SK-N-SH treated with all-trans-retinoic acid at 6 μM for 48 hours (cell line): ENCODE results near the gene GNB4.

ENCODE experiments used
- ATAC-seq: fragments of 200-7000 bp; cut with Tn5 transposase; 3 replicates; pipeline ENCODE4 v1.9.1; 2020; ENCODE audit warnings: mild to moderate bottlenecking, moderate library complexity
- BACH2 ChIP-seq: fragments of 250-450 bp; sonication (Bioruptor Pico); IDR thresholded peaks from 2 replicates; pipeline ENCODE4 v1.9.0; 2021; ENCODE audit warnings: mild to moderate bottlenecking, borderline replicate concordance
- CSDC2 ChIP-seq: fragments of 250-450 bp; sonication (Bioruptor Pico); IDR thresholded peaks from 2 replicates; pipeline ENCODE4 v1.5.0; 2020; ENCODE audit warnings: mild to moderate bottlenecking, moderate library complexity
- ESRRG ChIP-seq: fragments of 250-450 bp; sonication (Bioruptor Pico); IDR thresholded peaks from 2 replicates; pipeline ENCODE4 v1.6.1; 2021; ENCODE audit warnings: mild to moderate bottlenecking
- GLIS3 ChIP-seq: fragments of 250-450 bp; sonication (Bioruptor Pico); IDR thresholded peaks from 2 replicates; pipeline ENCODE4 v1.5.0; 2020; ENCODE audit warnings: mild to moderate bottlenecking, moderate library complexity
- ISL1 ChIP-seq: fragments of 250-450 bp; sonication (Bioruptor Pico); IDR thresholded peaks from 2 replicates; pipeline ENCODE4 v2.1.2; 2022; ENCODE audit warnings: mild to moderate bottlenecking, moderate library complexity
- OSR1 ChIP-seq: fragments of 250-450 bp; sonication (Bioruptor Pico); IDR thresholded peaks from 2 replicates; pipeline ENCODE4 v1.8.0; 2022; ENCODE audit warnings: moderate library complexity, mild to moderate bottlenecking, inconsistent platforms
- PPARA ChIP-seq: fragments of 250-450 bp; sonication (Bioruptor Pico); IDR thresholded peaks from 2 replicates; pipeline ENCODE4 v1.5.0; 2020; ENCODE audit warnings: mild to moderate bottlenecking, borderline replicate concordance
- RARB ChIP-seq: fragments of 250-450 bp; sonication (Bioruptor Pico); IDR thresholded peaks from 2 replicates; pipeline ENCODE4 v1.8.0; 2021; ENCODE audit warnings: mild to moderate bottlenecking, moderate library complexity
- SNAI2 ChIP-seq: fragments of 250-450 bp; sonication (Bioruptor Pico); IDR thresholded peaks from 2 replicates; pipeline ENCODE4 v1.5.0; 2020; ENCODE audit warnings: mild to moderate bottlenecking, moderate library complexity
- TCF4 ChIP-seq: fragments of 250-450 bp; sonication (Bioruptor Pico); IDR thresholded peaks from 2 replicates; pipeline ENCODE4 v1.8.0; 2021; ENCODE audit warnings: mild to moderate bottlenecking, moderate library complexity, borderline replicate concordance
- ZC3H10 ChIP-seq: fragments of 250-450 bp; sonication (Bioruptor Pico); IDR thresholded peaks from 2 replicates; pipeline ENCODE4 v1.5.1; 2021; ENCODE audit warnings: mild to moderate bottlenecking, moderate library complexity
- ZFP3 ChIP-seq: fragments of 250-450 bp; sonication (Bioruptor Pico); IDR thresholded peaks from 2 replicates; pipeline ENCODE4 v1.5.0; 2020; ENCODE audit warnings: mild to moderate bottlenecking, moderate library complexity
- ZFP30 ChIP-seq: fragments of 450-650 bp; formaldehyde crosslinking; IDR thresholded peaks from 2 replicates; pipeline ENCODE4 v1.5.0; 2022; ENCODE audit warnings: mild to moderate bottlenecking, moderate library complexity
- ZNF565 ChIP-seq: fragments of 450-650 bp; formaldehyde crosslinking; conservative IDR thresholded peaks from 2 replicates; pipeline ENCODE4 v1.5.0; 2020; ENCODE audit warnings: low read depth, mild to moderate bottlenecking, moderate library complexity
- ZNF70 ChIP-seq: fragments of 450-650 bp; formaldehyde crosslinking; IDR thresholded peaks from 2 replicates; pipeline ENCODE4 v1.5.0; 2020; ENCODE audit warnings: mild to moderate bottlenecking, moderate library complexity
- ZNF8 ChIP-seq: fragments of 450-650 bp; formaldehyde crosslinking; IDR thresholded peaks from 2 replicates; pipeline ENCODE4 v1.5.0; 2020; ENCODE audit warnings: mild to moderate bottlenecking, moderate library complexity
- TF ChIP-seq, protein P1 (sequence below): fragments of 250-450 bp; sonication (Bioruptor Pico); IDR thresholded peaks from 2 replicates; pipeline ENCODE4 v1.5.1; 2021; ENCODE audit warnings: mild to moderate bottlenecking, moderate library complexity
- TF ChIP-seq, protein P2 (sequence below): fragments of 250-450 bp; sonication (Bioruptor Pico); IDR thresholded peaks from 2 replicates; pipeline ENCODE4 v1.5.1; 2020; ENCODE audit warnings: low read depth, mild to moderate bottlenecking, moderate library complexity
- TF ChIP-seq, protein P3 (sequence below): fragments of 250-450 bp; sonication (Bioruptor Pico); IDR thresholded peaks from 2 replicates; pipeline ENCODE4 v1.8.0; 2021; ENCODE audit warnings: low read depth, mild to moderate bottlenecking, moderate library complexity, borderline replicate concordance
- TF ChIP-seq, protein P4 (sequence below): fragments of 250-450 bp; sonication (Bioruptor Pico); IDR thresholded peaks from 2 replicates; pipeline ENCODE4 v1.8.0; 2020; ENCODE audit warnings: mild to moderate bottlenecking, moderate library complexity, borderline replicate concordance
- TF ChIP-seq, protein P5 (sequence below): fragments of 250-450 bp; sonication (Bioruptor Pico); IDR thresholded peaks from 2 replicates; pipeline ENCODE4 v1.5.0; 2020; ENCODE audit warnings: mild to moderate bottlenecking, moderate library complexity

GNB4 gene

DNA sequence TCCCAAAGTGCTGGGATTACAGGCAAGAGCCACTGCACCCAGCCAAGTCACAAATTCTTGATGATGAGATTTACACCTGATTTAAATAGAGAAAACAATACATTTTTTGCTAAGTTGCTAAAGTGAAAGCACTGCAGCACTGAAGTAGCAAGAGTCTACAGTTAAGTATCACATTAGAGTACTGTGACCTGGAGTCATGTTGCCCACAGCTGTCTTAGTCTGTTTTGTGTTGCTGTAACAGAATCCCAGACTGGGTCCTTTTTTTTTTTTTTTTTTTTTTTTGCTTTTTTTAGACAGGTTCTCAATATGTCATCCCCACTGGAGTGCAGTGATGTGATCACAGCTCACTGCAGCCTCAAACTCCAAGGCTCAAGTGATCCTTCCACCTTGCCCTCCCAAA, 23.2 kb upstream of the GNB4 start (continued):
- TF ChIP-seq, protein P1, sequence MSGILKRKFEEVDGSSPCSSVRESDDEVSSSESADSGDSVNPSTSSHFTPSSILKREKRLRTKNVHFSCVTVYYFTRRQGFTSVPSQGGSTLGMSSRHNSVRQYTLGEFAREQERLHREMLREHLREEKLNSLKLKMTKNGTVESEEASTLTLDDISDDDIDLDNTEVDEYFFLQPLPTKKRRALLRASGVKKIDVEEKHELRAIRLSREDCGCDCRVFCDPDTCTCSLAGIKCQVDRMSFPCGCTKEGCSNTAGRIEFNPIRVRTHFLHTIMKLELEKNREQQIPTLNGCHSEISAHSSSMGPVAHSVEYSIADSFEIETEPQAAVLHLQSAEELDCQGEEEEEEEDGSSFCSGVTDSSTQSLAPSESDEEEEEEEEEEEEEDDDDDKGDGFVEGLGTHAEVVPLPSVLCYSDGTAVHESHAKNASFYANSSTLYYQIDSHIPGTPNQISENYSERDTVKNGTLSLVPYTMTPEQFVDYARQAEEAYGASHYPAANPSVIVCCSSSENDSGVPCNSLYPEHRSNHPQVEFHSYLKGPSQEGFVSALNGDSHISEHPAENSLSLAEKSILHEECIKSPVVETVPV (CRISPR knock-in tag), result no peak
- TF ChIP-seq, all 23 proteins: peak for 0

DNA sequence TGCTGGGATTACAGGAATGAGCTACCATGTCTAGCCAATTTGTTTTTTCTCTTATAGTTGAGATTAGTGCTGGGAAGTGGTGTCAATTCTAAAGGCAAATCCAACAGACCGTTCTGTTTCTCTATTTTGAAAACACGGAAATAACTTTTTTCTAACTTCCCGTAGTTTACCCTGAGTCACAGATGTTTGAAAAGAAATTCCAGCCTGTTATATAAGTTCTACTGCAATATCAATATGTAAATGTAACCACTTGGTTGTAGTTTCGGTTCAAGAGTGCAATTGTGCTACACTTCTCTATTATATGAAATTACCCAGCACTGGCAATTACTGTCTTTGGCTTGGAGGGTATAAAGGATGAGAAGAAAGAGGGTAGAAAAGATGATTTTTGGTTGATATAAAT, 22.3 kb upstream of the GNB4 start:
- no peak for TF ChIP-seq GLIS3
- TF ChIP-seq ZNF70 (CRISPR knock-in tag), result no peak
- no peak for TF ChIP-seq BACH2 (CRISPR knock-in tag)
- TF ChIP-seq, protein P1 (CRISPR knock-in tag), result no peak
- no peak for TF ChIP-seq ESRRG (CRISPR knock-in tag)
- TF ChIP-seq TCF4 (CRISPR knock-in tag), result no peak
- TF ChIP-seq ZFP30 (CRISPR knock-in tag), result no peak
- no peak for TF ChIP-seq OSR1 (CRISPR knock-in tag)
- TF ChIP-seq, protein P2, sequence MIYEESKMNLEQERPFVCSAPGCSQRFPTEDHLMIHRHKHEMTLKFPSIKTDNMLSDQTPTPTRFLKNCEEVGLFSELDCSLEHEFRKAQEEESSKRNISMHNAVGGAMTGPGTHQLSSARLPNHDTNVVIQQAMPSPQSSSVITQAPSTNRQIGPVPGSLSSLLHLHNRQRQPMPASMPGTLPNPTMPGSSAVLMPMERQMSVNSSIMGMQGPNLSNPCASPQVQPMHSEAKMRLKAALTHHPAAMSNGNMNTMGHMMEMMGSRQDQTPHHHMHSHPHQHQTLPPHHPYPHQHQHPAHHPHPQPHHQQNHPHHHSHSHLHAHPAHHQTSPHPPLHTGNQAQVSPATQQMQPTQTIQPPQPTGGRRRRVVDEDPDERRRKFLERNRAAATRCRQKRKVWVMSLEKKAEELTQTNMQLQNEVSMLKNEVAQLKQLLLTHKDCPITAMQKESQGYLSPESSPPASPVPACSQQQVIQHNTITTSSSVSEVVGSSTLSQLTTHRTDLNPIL (CRISPR knock-in tag), result no peak
- no peak for TF ChIP-seq ZNF565
- TF ChIP-seq, protein P3, sequence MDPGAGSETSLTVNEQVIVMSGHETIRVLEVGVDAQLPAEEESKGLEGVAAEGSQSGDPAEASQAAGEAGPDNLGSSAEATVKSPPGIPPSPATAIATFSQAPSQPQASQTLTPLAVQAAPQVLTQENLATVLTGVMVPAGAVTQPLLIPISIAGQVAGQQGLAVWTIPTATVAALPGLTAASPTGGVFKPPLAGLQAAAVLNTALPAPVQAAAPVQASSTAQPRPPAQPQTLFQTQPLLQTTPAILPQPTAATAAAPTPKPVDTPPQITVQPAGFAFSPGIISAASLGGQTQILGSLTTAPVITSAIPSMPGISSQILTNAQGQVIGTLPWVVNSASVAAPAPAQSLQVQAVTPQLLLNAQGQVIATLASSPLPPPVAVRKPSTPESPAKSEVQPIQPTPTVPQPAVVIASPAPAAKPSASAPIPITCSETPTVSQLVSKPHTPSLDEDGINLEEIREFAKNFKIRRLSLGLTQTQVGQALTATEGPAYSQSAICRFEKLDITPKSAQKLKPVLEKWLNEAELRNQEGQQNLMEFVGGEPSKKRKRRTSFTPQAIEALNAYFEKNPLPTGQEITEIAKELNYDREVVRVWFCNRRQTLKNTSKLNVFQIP (CRISPR knock-in tag), result no peak
- TF ChIP-seq ZFP3 (CRISPR knock-in tag), result no peak
- no peak for TF ChIP-seq ZNF8 (CRISPR knock-in tag)
- no peak for TF ChIP-seq ISL1 (CRISPR knock-in tag)
- no peak for TF ChIP-seq RARB
- no peak for TF ChIP-seq SNAI2 (CRISPR knock-in tag)
- TF ChIP-seq ZC3H10 (CRISPR knock-in tag), result no peak
- TF ChIP-seq, protein P4, sequence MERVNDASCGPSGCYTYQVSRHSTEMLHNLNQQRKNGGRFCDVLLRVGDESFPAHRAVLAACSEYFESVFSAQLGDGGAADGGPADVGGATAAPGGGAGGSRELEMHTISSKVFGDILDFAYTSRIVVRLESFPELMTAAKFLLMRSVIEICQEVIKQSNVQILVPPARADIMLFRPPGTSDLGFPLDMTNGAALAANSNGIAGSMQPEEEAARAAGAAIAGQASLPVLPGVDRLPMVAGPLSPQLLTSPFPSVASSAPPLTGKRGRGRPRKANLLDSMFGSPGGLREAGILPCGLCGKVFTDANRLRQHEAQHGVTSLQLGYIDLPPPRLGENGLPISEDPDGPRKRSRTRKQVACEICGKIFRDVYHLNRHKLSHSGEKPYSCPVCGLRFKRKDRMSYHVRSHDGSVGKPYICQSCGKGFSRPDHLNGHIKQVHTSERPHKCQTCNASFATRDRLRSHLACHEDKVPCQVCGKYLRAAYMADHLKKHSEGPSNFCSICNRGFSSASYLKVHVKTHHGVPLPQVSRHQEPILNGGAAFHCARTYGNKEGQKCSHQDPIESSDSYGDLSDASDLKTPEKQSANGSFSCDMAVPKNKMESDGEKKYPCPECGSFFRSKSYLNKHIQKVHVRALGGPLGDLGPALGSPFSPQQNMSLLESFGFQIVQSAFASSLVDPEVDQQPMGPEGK (CRISPR knock-in tag), result no peak
- no peak for TF ChIP-seq PPARA (CRISPR knock-in tag)
- ATAC-seq, result no peak

DNA sequence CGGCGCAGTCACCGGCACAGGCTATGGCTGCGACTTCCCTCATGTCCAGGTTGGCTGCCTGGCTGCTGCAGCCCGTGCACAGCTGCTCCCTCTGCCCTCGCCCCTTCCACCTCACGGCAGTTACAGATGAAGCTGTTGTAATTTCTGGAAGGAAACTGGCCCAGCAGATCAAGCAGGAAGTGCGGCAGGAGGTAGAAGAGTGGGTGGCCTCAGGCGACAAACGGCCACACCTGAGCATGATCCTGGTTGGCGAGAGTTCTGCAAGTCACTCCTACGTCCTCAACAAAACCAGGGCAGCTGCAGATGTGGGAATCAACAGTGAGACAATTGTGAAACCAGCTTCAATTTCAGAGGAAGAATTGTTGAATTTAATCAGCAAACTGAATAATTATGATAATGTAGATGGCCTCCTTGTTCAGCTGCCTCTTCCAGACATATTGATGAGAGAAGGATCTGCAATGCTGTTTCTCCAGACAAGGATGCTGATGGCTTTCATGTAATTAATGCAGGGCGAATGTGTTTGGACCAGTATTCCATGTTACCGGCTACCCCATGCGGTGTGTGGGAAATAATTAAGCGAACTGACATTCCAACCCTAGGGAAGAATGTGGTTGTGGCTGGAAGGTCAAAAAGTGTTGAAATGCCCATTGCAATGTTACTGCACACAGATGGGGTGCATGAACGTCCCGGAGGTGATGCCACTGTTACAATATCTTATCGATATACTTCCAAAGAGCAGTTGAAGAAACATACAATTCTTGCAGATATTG, 13.2 kb upstream of the GNB4 start:
- ATAC-seq, result no peak
- TF ChIP-seq GLIS3 (no peak), ESRRG (CRISPR knock-in tag) (no peak), CSDC2 (CRISPR knock-in tag) (no peak), ZNF565 (no peak), ZNF8 (CRISPR knock-in tag) (no peak), ZFP30 (CRISPR knock-in tag) (no peak), BACH2 (CRISPR knock-in tag) (no peak), ISL1 (CRISPR knock-in tag) (no peak), OSR1 (CRISPR knock-in tag) (no peak), PPARA (CRISPR knock-in tag) (no peak), ZFP3 (CRISPR knock-in tag) (no peak), TCF4 (CRISPR knock-in tag) (no peak), SNAI2 (CRISPR knock-in tag) (no peak)
- TF ChIP-seq, protein P4 (CRISPR knock-in tag), result no peak
- TF ChIP-seq, protein P5, sequence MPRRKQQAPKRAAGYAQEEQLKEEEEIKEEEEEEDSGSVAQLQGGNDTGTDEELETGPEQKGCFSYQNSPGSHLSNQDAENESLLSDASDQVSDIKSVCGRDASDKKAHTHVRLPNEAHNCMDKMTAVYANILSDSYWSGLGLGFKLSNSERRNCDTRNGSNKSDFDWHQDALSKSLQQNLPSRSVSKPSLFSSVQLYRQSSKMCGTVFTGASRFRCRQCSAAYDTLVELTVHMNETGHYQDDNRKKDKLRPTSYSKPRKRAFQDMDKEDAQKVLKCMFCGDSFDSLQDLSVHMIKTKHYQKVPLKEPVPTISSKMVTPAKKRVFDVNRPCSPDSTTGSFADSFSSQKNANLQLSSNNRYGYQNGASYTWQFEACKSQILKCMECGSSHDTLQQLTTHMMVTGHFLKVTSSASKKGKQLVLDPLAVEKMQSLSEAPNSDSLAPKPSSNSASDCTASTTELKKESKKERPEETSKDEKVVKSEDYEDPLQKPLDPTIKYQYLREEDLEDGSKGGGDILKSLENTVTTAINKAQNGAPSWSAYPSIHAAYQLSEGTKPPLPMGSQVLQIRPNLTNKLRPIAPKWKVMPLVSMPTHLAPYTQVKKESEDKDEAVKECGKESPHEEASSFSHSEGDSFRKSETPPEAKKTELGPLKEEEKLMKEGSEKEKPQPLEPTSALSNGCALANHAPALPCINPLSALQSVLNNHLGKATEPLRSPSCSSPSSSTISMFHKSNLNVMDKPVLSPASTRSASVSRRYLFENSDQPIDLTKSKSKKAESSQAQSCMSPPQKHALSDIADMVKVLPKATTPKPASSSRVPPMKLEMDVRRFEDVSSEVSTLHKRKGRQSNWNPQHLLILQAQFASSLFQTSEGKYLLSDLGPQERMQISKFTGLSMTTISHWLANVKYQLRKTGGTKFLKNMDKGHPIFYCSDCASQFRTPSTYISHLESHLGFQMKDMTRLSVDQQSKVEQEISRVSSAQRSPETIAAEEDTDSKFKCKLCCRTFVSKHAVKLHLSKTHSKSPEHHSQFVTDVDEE, result no peak
- TF ChIP-seq, protein P2 (CRISPR knock-in tag), result no peak
